HCT116 (cell line): ENCODE data around the gene DEXI.

Source experiments
- EGR1 ChIP-seq: IDR thresholded peaks from 2 replicates; pipeline ENCODE4 v1.6.1; 2012; ENCODE audit warnings: low read depth
- EZH2 ChIP-seq: fragments of 200-600 bp; sonication (generic); IDR thresholded peaks from 2 replicates; pipeline ENCODE4 v1.6.1; 2017; ENCODE audit warnings: antibody characterized with exemption, mixed run types
- EZH2phosphoT487 ChIP-seq: fragments of 200-600 bp; IDR thresholded peaks from 2 replicates; pipeline ENCODE4 v1.6.1; 2018; ENCODE audit warnings: antibody characterized with exemption, borderline replicate concordance
- JUND ChIP-seq: IDR thresholded peaks from 2 replicates; pipeline ENCODE4 v1.6.1; 2012
- MAX ChIP-seq: IDR thresholded peaks from 2 replicates; pipeline ENCODE4 v1.6.1; 2012
- POLR2A ChIP-seq: IDR thresholded peaks from 2 replicates; pipeline ENCODE4 v1.7.0; 2011; ENCODE audit warnings: borderline replicate concordance; ENCODE audit not compliant: insufficient read depth, insufficient read length; ENCODE audit errors: extremely low read depth
- POLR2AphosphoS5 ChIP-seq: IDR thresholded peaks from 2 replicates; pipeline ENCODE4 v1.6.1; 2011; ENCODE audit warnings: mild to moderate bottlenecking, low read depth, low read length, moderate library complexity
- RAD21 ChIP-seq: IDR thresholded peaks from 2 replicates; pipeline ENCODE4 v1.6.1; 2012; ENCODE audit warnings: low read depth, mild to moderate bottlenecking
- SIN3A ChIP-seq: IDR thresholded peaks from 2 replicates; pipeline ENCODE4 v1.6.1; 2012; ENCODE audit warnings: low read depth
- SRF ChIP-seq: IDR thresholded peaks from 2 replicates; pipeline ENCODE4 v1.6.1; 2012; ENCODE audit warnings: low read depth
- YY1 ChIP-seq: IDR thresholded peaks from 2 replicates; pipeline ENCODE4 v1.6.1; 2011; ENCODE audit warnings: low read length, low read depth, moderate library complexity, mild to moderate bottlenecking; ENCODE audit not compliant: insufficient replicate concordance; ENCODE audit errors: extremely low read depth
- ZFX ChIP-seq: fragments of 450-650 bp; IDR thresholded peaks from 2 replicates; pipeline ENCODE4 v1.6.1; 2017
- TF ChIP-seq, protein P1 (sequence below), 3 experiments: fragments of 200-600 bp in 1 of 3; sonication (generic) in 1 of 3; IDR thresholded peaks in 2 of 3; conservative IDR thresholded peaks in 1 of 3; 2 replicates each; pipeline ENCODE4 v1.5.1; 2012 to 2017; ENCODE audit warnings: low read depth in 2 of 3, low read length in 2 of 3, antibody characterized with exemption in 1 of 3, borderline replicate concordance in 1 of 3, control low read depth in 1 of 3, mild to moderate bottlenecking in 1 of 3, mixed read lengths in 1 of 3, mixed run types in 1 of 3, moderate library complexity in 1 of 3; ENCODE audit not compliant: insufficient read depth in 1 of 3
- TF ChIP-seq, protein P2 (sequence below): IDR thresholded peaks from 2 replicates; pipeline ENCODE4 v1.6.1; 2012; ENCODE audit warnings: low read depth

DNA sequence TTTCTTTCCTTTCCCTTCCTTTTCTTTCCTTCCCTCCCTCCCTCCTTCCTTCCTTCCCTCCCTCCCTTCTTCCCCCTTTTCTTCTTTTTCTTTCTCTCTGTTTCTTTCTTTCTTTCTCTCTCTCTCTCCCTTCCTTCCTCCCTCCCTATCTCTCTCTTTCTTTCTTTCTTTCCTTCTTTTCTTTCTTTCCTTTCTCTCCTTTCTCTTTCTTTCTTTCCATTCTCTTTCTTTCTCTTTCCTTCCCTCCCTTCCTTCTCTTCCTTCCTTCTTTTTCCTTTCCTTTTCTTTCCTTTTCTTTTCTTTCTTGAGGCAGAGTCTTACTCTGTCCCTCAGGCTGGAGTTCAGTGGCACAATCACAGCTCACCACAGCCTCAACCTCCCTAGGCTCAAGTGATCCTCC is 31.0 kb downstream of the DEXI start:
- TF ChIP-seq JUND: no peak
- no peak for TF ChIP-seq MAX
- TF ChIP-seq, protein P1, sequence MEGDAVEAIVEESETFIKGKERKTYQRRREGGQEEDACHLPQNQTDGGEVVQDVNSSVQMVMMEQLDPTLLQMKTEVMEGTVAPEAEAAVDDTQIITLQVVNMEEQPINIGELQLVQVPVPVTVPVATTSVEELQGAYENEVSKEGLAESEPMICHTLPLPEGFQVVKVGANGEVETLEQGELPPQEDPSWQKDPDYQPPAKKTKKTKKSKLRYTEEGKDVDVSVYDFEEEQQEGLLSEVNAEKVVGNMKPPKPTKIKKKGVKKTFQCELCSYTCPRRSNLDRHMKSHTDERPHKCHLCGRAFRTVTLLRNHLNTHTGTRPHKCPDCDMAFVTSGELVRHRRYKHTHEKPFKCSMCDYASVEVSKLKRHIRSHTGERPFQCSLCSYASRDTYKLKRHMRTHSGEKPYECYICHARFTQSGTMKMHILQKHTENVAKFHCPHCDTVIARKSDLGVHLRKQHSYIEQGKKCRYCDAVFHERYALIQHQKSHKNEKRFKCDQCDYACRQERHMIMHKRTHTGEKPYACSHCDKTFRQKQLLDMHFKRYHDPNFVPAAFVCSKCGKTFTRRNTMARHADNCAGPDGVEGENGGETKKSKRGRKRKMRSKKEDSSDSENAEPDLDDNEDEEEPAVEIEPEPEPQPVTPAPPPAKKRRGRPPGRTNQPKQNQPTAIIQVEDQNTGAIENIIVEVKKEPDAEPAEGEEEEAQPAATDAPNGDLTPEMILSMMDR (IDR thresholded peaks at IDR 0.05 in 2 of 3, conservative IDR thresholded peaks at IDR 0.05 in 1 of 3; ENCODE audit: borderline replicate concordance in 1 of 3, insufficient read depth in 1 of 3, low read depth in 2 of 3, low read length in 2 of 3): no peak
- no peak for TF ChIP-seq EZH2
- no peak for TF ChIP-seq EGR1
- no peak for TF ChIP-seq RAD21
- TF ChIP-seq POLR2A: no peak
- no peak for TF ChIP-seq YY1
- TF ChIP-seq, protein P2, sequence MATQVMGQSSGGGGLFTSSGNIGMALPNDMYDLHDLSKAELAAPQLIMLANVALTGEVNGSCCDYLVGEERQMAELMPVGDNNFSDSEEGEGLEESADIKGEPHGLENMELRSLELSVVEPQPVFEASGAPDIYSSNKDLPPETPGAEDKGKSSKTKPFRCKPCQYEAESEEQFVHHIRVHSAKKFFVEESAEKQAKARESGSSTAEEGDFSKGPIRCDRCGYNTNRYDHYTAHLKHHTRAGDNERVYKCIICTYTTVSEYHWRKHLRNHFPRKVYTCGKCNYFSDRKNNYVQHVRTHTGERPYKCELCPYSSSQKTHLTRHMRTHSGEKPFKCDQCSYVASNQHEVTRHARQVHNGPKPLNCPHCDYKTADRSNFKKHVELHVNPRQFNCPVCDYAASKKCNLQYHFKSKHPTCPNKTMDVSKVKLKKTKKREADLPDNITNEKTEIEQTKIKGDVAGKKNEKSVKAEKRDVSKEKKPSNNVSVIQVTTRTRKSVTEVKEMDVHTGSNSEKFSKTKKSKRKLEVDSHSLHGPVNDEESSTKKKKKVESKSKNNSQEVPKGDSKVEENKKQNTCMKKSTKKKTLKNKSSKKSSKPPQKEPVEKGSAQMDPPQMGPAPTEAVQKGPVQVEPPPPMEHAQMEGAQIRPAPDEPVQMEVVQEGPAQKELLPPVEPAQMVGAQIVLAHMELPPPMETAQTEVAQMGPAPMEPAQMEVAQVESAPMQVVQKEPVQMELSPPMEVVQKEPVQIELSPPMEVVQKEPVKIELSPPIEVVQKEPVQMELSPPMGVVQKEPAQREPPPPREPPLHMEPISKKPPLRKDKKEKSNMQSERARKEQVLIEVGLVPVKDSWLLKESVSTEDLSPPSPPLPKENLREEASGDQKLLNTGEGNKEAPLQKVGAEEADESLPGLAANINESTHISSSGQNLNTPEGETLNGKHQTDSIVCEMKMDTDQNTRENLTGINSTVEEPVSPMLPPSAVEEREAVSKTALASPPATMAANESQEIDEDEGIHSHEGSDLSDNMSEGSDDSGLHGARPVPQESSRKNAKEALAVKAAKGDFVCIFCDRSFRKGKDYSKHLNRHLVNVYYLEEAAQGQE: no peak
- no peak for TF ChIP-seq POLR2AphosphoS5
- no peak for TF ChIP-seq SIN3A
- no peak for TF ChIP-seq SRF
- no peak for TF ChIP-seq ZFX
- TF ChIP-seq EZH2phosphoT487: no peak
